ENCODE results near the gene NDUFA8.

The NDUFA8 gene

GRCh38 chr9:122159026-122159924 is at the start of gene NDUFA8, which contains the start of gene MORN5:
Gene NDUFA8, minus strand, starts transcription at chr9:122159779. Its CDS starts 102 bp downstream, at chr9:122159677.
Gene MORN5, plus strand, starts transcription at chr9:122159908. Its CDS starts 65 bp downstream, at chr9:122159973.
- DNase-seq, result peak; percentile 97

DNA sequence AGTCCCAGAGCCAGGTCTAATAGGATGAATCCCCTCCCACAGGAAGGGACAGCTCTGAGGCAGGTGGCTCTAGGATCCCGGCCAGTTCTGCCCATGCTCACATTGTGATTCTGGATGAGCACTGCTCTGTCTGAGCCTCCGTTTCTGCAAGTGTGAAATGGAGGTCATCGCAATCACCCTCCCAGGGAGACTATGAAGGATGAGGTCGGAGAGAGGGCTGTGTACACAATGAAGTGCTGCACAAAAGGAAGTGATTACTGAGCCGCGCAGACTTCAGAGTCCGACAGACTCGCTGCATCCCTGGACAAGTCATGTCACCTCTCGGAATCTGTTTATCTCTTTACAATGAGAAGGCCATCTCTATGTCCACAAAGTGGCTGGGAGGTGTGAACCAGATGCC is 47.5 kb upstream of the NDUFA8 start:
- DNase-seq, result no peak

- DNase-seq, result no peak
Observed at GRCh38 chr9:122206118-122207046, 46.8 kb upstream of the NDUFA8 start.

DNA sequence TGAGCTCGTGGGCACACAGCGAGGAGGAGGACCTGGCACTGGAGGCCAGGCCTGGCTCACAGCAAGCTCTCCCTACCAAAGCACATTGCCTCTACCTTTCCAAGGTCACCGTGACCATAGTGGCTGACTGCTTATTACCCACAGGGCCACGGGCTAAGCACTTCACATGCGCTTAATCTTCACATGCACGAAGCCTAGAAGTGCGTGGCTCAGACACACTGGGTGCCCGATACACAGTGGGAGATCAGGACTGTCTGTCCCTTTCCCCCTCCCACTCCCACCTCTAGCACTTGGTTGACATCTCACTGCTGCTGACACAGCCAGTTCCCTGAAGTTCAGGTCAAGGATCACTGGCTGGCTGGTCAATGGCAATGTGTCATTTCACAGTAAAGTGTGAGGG is 45.6 kb upstream of the NDUFA8 start:
- DNase-seq, result no peak

DNA sequence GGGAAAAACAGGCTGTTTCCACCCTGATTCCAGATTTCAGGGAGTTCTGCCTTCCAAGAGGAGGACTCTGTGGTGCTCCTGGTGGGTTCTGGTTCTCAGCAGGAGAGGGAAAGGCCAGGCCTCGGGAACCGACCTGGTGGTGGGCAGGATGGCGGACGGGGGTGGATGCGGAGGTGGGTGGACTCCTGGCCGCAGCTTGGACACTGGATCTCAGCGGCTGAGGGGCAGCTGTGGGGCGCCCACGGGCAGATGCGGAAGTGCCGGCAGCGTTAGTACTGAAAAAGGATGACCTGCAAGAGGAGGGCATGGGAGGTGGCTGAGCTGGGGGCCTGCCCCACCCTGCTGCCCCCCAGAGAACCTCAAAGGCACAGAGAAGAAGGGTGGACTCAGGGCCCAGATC is 44.9 kb upstream of the NDUFA8 start:
- no peak for DNase-seq

GRCh38 chr9:122204055-122204454 is 44.5 kb upstream of the NDUFA8 start:
- DNase-seq, result no peak

GRCh38 chr9:122202111-122202510 is 42.5 kb upstream of the NDUFA8 start:
- no peak for DNase-seq

GRCh38 chr9:122201641-122202040 is 42.1 kb upstream of the NDUFA8 start:
- no peak for DNase-seq

- no peak for DNase-seq
Observed at GRCh38 chr9:122200960-122201595, 41.5 kb upstream of the NDUFA8 start.

DNA sequence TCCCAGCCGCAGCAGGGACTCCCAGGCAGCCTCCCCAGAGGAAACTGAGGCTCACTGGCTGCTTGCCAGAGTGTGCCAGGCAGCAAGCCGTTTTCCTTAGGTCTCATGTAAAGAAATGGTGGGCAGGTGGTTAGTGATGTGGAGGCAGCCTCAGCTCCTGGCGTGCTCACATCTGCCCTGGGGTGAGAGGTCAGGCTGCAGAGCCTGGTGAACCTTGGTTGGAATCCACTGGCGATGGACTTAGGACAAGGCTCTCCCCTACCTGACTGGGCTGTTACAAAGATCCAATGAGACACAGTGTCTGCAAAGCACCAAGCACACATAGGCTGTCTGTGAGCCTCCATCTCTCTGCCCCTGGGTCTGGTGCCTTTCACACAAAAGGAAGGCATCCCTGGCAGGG is 38.3 kb upstream of the NDUFA8 start:
- DNase-seq, result no peak

GRCh38 chr9:122197426-122197825 is 37.8 kb upstream of the NDUFA8 start:
- peak; percentile 84 for DNase-seq

DNA sequence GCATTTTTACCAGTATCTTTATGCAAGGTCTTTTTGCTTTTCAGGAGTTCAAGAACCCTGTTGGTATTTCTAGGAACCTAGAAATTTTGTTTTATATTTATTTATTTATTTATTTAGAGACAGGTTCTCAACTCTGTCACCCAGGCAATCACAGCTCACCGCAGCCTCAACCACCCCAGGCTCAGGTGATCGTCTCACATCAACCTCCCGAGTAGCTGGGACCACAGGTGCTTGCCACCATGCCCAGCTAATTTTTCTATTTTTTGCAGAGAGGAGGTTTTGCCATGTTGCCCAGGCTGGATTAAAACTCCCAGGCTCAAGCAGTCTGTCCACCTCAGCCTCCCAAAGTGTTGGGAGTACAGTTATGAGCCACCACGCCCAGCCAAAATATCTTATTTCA is 36.3 kb upstream of the NDUFA8 start:
- no peak for DNase-seq

GRCh38 chr9:122193651-122194050 is 34.1 kb upstream of the NDUFA8 start:
- no peak for DNase-seq

GRCh38 chr9:122192914-122193525 is 33.4 kb upstream of the NDUFA8 start:
- no peak for DNase-seq

DNA sequence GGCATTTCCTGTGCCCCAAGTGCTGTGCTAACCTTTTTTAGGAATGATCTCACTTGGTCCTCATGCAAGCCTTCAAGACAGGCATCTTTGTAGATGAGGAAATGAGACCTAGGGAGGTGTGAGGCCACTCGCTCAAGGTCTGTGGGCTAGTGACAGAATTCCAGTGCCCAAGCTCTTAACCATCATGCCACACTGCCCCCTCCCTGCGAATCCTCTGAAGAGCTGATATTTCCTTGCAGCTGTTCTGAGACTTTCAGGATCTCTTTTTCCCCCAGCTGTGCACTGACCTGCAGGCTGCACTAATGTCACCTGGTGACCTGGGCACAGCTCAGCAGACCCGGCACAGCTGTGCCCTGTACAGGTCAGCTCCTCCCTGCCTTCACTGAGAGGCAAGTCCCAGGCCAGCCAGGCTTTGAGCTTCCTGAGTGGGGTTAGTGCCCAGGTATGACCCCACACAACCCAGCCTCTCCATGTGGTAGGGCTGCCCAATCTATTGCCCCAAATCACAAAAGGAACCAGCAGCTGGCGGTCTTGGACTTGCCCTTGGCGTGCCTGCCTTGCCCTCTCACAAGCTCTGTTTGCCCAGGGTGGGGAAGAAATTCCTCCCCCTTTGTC is 32.8 kb upstream of the NDUFA8 start:
- DNase-seq, result no peak

DNA sequence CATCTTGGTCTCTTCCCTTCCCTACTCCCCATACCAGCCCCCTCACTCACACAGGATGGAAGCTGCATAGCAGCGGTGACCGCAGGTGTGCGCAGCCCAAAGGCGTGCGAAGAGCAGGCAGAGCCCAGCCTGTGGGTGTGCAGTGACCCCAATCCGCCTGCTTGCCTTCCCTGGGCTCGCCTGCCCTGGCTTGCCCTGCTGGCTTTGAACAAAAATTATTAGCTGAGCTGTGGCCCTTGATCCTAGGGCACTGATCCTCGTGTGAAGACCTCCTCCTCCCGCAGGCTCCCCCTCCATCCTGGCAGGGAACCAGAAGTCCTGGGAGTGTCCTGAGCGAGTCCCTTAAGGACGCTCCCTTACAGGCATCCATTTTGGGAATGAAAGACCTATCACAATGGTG is 32.0 kb upstream of the NDUFA8 start:
- no peak for DNase-seq

DNA sequence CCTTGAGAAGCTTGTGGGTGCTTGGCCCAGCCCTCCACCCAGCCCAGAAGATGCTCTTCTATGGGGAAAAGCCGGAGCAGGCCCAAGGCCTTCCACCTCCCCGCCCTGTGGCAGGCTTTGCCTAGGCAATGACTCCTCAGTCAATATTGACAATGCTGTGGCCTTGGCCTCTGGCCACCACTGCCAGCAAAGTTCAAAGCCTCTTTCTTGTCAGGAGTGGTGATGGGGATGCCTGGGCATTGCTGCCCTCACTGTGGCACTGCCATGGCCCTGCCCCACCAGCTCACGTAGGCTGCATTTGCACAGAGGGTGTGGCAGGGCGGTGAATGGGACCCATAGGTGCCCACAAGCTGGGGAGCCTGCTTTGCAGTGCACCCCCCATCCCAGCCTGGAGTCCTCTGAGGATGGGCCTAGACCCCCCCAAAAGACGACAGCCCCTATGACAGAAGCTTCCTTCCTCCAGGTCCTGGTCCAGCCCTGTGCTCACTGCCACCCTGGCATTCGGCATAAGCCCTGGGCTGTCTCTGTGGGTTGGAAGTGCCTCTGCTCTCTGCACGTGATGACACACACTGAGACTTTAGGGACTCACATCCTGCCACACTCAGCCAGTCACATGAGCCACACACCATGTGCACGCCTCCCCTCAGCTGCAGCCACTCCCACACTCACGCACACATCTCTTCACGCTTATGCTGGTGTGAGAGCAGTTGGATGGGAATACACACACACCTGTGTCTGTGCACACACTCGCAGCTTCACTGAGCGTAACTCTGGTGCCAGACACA is 31.2 kb upstream of the NDUFA8 start:
- DNase-seq, result no peak

DNA sequence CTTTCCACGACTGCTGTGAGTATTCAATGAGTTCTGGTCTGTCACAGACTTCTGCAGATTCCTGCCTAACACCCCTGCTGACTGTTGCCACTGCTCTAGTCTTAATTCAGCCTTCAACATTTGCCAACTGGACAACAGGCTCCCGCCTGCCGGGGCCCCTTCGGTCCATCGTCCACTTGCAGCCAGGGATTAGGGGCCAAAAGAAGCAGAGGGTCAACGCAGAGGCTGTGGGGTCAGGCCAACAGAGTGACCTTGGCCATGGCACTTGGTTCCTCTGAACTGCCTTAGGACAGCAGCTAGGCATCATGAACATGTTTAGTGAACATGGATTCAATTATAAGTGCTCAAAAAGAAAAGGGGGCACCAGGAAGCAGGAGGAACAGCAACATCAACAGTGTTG is 28.8 kb upstream of the NDUFA8 start:
- DNase-seq, result no peak

DNA sequence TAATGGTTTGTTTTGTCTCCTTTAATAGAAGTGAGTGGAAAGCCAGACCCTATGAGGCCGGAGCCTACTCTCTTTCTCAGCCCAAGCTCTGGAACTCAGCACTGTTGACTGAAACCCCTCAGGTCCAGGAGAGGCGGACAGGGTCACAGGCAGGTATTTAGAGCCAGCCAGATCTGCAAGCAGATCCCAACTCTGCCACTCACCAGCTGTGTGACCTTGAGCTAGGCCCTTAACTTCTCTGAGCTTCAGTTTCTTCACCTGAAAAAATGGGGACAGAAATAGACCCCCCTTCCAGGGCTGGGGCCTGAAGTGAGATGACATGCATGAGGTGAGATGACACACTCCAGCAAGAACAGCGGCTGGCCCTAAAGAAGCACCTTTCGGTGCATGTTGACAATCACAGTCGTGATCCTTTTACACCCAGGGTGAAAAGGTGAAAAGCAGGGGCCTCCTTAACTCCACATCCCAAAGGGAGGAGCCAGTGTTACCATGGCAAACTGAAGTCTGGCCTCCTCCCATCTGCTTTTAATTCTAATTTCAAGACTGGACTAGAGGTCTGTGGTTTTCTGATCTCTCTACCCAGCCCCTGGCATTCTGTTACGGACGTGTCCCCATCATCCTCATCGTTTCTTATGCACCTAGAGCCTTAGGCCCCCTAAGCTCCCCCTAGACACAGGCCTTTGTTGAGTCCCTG is 27.3 kb upstream of the NDUFA8 start:
- DNase-seq, result no peak

DNA sequence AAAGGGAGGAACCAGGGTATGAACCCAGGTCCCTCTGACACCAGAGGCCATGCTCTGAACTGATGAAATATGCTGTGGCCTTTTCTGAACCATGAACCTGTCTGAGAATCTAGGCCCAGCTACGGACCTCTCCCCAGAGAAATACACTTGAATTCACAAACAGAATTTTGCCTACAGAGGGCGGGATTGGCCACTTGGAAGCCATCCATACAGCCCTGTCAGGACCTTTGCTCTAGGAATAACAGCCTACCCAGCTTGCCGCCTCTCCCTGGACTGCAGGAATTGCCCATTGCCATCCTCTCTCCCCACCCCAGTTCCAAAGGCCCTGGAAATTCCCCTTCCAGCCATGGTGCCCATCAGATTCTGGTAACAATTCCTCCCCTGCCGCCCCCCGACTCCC is 26.7 kb upstream of the NDUFA8 start:
- no peak for DNase-seq

DNA sequence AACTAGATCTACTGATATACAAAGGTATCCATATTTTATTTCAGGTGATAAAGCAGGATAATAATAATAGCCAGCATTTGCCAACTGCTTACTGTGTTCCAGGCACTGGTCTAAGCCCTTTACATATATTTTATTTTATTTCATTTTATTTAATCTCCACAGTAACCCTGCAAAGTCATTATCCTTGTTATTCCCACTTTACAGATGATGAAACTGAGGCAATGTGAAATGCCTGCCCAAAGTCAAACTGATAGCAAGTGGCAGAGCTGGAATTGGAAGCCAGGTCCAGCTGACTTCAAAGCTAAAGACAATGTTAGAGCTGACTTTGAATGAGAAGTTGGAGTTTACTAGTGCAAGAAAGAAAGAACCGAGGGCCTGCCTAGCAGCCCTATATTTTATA is 25.0 kb upstream of the NDUFA8 start:
- DNase-seq, result no peak
